Ishikawa (cell line): ENCODE results near the gene RASA3.

Experiments
- CEBPB ChIP-seq: IDR thresholded peaks from 2 replicates; pipeline ENCODE4 v1.6.1; 2012
- CREB1 ChIP-seq: IDR thresholded peaks from 2 replicates; pipeline ENCODE4 v1.6.1; 2012; ENCODE audit warnings: low read depth
- EGR1 ChIP-seq: IDR thresholded peaks from 2 replicates; pipeline ENCODE4 v1.6.1; 2012
- EP300 ChIP-seq: IDR thresholded peaks from 2 replicates; pipeline ENCODE4 v1.6.1; 2012; ENCODE audit warnings: borderline replicate concordance
- FOXM1 ChIP-seq: IDR thresholded peaks from 2 replicates; pipeline ENCODE4 v1.6.1; 2012; ENCODE audit warnings: low read depth, borderline replicate concordance
- NFIC ChIP-seq: IDR thresholded peaks from 2 replicates; pipeline ENCODE4 v1.6.1; 2012
- RAD21 ChIP-seq: IDR thresholded peaks from 2 replicates; pipeline ENCODE4 v1.6.1; 2012; ENCODE audit warnings: low read depth
- REST ChIP-seq: IDR thresholded peaks from 2 replicates; pipeline ENCODE4 v1.6.1; 2012; ENCODE audit warnings: low read depth, mild to moderate bottlenecking
- TAF1 ChIP-seq: IDR thresholded peaks from 2 replicates; pipeline ENCODE4 v1.6.1; 2012; ENCODE audit warnings: low read depth, mild to moderate bottlenecking
- TCF12 ChIP-seq: IDR thresholded peaks from 2 replicates; pipeline ENCODE4 v1.6.1; 2012; ENCODE audit warnings: low read depth
- TEAD4 ChIP-seq: IDR thresholded peaks from 2 replicates; pipeline ENCODE4 v1.6.1; 2012
- USF1 ChIP-seq: IDR thresholded peaks from 2 replicates; pipeline ENCODE4 v1.6.1; 2012
- YY1 ChIP-seq: IDR thresholded peaks from 2 replicates; pipeline ENCODE4 v1.6.1; 2012; ENCODE audit warnings: low read depth
- ZBTB7A ChIP-seq: IDR thresholded peaks from 2 replicates; pipeline ENCODE4 v1.6.1; 2012; ENCODE audit warnings: low read depth
- TF ChIP-seq, protein P1 (sequence below): IDR thresholded peaks from 2 replicates; pipeline ENCODE4 v1.6.1; 2012

Gene RASA3

DNA sequence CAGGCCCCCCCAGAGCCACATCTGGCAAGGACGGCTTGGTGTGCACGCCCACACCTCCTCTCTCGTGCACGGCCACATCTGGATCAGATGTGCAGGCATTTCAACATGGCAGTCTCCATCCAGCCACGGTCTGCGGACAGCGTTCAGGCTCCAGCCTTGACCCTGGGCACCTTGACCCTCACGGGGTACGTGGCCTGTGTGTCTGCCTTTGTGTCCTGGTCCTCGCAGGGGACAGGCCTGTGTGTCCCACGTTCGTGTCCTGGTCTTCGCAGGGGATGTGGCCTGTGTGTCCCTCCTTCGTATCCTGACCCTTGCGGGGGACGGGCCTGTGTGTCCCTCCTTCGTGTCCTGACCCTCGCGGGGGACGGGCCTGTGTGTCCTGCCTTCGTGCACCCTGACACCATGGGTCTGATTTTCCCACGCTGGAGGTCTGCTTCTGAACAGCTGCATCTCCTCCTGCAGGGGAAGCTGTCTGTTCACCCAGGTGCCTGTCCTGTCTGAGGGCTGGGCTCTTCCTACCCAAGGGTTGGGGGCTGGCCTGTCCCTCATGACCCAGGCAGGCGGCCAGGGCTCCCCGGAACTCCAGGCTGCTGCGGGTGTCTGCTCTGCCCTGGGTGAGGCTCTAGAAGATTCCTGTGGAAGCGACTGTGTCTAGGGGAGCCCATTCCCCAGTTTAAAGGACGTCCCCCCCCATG lies 25.3 kb downstream of the RASA3 start:
- TF ChIP-seq TAF1 (no peak), FOXM1 (no peak), CEBPB (no peak), ZBTB7A (no peak), YY1 (no peak), REST (no peak), CREB1 (no peak), TEAD4 (no peak), RAD21 (no peak), USF1 (no peak), EGR1 (no peak), EP300 (no peak), NFIC (no peak), TCF12 (no peak)
- TF ChIP-seq, protein P1, sequence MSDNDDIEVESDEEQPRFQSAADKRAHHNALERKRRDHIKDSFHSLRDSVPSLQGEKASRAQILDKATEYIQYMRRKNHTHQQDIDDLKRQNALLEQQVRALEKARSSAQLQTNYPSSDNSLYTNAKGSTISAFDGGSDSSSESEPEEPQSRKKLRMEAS = no peak

DNA sequence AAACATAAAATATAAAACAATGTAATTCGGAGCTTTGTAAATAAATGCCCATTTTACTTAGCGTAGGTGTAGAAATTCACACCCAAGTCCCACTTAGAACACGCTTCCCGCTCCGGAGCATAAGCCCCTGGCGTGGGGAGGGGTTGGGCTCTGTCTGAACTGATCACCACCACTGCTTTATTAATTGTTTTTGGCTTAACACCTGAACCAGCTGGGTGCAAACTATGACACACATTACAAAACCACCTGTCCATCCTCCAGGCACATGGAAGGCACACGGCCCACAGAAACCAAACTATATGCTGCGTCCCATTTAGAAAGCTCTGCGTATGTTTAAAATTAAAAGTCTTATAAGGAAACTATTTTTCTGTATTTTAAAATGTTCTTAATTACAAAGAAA lies 25.9 kb downstream of the RASA3 start:
- TF ChIP-seq ZBTB7A (no peak), EGR1 (no peak), REST (no peak), USF1 (no peak), YY1 (no peak), TCF12 (no peak), TAF1 (no peak), CREB1 (no peak), FOXM1 (no peak), EP300 (no peak), RAD21 (no peak), TEAD4 (no peak), CEBPB (no peak), NFIC (no peak)
- TF ChIP-seq, protein P1 = no peak

GRCh38 chr13:114105521-114106225 lies 26.8 kb downstream of the RASA3 start:
- TF ChIP-seq TAF1 = no peak
- TF ChIP-seq USF1 = no peak
- TF ChIP-seq ZBTB7A = no peak
- TF ChIP-seq, protein P1 = no peak
- no peak for TF ChIP-seq TEAD4
- no peak for TF ChIP-seq FOXM1
- no peak for TF ChIP-seq TCF12
- no peak for TF ChIP-seq CREB1
- no peak for TF ChIP-seq YY1
- no peak for TF ChIP-seq CEBPB

DNA sequence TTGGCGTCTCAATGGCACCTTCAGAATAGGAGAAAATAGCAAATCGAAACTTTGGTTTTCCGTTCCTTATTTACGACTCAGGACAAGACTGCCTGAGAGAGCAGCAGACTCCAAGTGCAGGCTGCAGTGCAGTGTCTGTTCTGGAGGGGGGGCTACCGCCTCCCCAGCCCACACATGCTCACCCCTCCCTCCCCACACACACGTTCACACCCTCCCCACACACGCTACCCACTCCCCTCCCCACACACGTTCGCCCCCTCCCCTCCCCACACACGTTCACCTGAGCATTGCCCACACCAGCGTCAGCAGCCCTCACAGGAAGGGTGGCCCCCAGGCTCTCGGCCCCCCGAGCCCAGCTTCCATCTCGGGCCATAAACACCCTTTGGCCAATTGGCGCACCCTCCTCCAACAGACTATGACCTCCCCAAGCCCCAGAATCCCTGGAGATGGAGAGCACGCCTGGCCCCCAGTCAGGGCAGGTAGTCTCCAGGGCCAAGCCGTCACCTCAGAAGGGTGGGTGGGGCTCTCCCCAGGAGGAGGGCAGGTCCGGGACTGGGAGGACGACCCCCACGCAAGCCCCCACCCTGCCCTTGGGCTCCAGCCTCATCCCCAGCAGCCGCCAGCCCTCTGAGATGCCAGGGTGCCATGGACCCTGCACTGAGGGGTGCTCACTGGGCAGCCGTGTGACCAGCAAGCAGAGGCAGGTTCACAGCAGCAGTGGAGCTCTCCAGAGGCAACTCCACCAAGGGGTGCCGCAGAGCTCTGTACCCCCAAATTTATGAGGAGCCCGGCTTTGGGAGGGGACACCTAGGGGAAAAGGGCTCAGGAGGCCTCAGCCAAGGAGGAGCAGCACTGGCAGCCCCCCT lies 27.5 kb downstream of the RASA3 start:
- no peak for TF ChIP-seq RAD21
- TF ChIP-seq NFIC = no peak
- TF ChIP-seq, protein P1 = no peak
- TF ChIP-seq TCF12 = no peak
- no peak for TF ChIP-seq ZBTB7A
- no peak for TF ChIP-seq CEBPB
- TF ChIP-seq REST = no peak
- no peak for TF ChIP-seq TEAD4
- TF ChIP-seq YY1 = no peak
- TF ChIP-seq TAF1 = no peak
- TF ChIP-seq FOXM1 = no peak
- TF ChIP-seq USF1 = no peak
